GM12874 (cell line): ENCODE results near the gene ANKH.
A peak's percentile ranks its signal among the peaks of the same experiment; 100 is the strongest.

Source experiments
- CTCF ChIP-seq: IDR thresholded peaks from 2 replicates; pipeline ENCODE4 v1.5.1; 2011; ENCODE audit warnings: low read depth, mild to moderate bottlenecking, control low read depth, low read length, moderate library complexity; ENCODE audit not compliant: insufficient read depth

Gene ANKH

DNA sequence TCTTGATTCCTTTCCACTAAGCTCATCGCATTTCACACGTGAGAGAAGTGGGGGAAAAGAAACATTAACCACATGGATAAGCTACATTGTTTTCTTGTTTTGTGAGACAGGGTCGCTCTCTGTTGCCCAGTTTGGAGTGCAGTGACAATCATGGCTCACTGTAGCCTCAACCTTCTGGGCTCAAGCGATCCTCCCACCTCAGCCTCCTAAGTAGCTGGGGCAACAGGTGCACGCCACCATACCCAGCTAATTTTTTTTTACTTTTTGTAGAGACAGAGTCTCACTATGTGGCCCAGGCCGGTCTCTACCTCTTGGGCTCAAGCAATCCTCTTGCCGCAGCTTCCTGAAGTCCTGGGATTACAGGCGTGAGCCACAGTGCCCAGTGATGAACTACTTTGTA lies 204.3 kb downstream of the ANKH start:
- TF ChIP-seq CTCF: no peak

- no peak for TF ChIP-seq CTCF
Observed at GRCh38 chr5:14666357-14666756, 205.2 kb downstream of the ANKH start.

GRCh38 chr5:14665949-14666348 lies 205.6 kb downstream of the ANKH start:
- TF ChIP-seq CTCF: peak; percentile 28; the same call in 1 of the 2 replicates

GRCh38 chr5:14665101-14665822 lies 206.3 kb downstream of the ANKH start:
- TF ChIP-seq CTCF: no peak

- TF ChIP-seq CTCF: no peak
Observed at GRCh38 chr5:14664270-14665100, 207.1 kb downstream of the ANKH start, which contains the start of gene OTULIN. TSS of gene OTULIN (plus strand) at chr5:14664718. CDS start at chr5:14664826, 108 bp downstream.

- no peak for TF ChIP-seq CTCF
Observed at GRCh38 chr5:14663734-14664269, 207.8 kb downstream of the ANKH start.

DNA sequence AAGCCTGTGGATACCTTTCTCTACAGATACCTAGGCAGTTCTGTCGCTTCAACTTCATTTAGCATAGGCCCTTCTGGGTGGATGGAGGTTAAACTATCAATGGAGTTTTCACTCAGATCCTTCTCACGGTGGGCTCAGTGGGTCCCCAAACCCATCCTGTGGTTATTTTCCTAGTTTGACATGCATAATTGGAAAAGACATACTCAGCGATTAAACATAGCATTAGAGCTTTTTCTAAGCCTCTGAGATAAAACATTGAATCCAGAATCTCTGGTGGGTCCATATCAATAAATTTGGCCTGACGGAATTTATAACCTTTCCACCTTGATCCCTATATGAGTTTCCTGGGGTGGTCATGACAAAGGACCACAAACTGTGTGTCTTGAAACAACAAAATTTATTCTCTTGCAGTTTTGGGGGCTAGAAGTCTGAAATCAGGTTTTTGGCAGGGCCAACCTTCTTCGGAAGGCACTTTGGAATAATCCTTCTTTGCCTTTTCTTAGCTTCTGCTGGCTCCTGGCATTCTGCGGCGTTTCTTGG lies 208.8 kb downstream of the ANKH start:
- no peak for TF ChIP-seq CTCF
